Stimulated activated CD4-positive, alpha-beta T cell treated with anti-CD3 and anti-CD28 coated beads, TNF-alpha, amount 100 ng/mL, for 4 hours (primary cell): ENCODE results near the gene SLC9C1.
A peak's percentile ranks its signal among the peaks of the same experiment; 100 is the strongest.
"Not testable (repeated sequence)": the region's sequence is repeated elsewhere in the genome, so short reads cannot be mapped to it uniquely, and the experiment has no call there.

ENCODE experiments used
- DNase-seq, 3 experiments: peaks; one replicate each; pipeline ENCODE4 v3.0.0-alpha.2; 2020; ENCODE audit warnings: low read depth in 3 of 3

SLC9C1 gene

DNA sequence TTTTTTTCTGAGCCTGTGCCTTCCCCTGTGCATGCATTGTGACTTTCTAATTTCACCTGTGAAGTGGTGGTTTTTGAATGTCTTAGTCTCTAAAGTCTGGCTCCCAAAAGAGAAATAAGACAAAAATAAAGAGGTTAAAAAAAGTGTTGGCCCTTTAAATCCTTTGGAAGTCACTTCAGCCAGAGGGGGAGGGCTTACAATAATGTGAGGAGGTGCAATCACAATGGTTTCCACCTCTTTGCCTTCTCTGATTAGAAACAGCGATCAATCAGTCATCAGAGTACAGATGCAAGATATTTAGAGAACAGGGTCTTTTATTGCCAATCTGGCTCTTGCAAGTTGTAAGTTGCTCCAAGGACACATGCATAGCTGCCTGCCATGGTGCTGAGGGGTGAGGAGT, 96.9 kb downstream of the SLC9C1 start:
- no peak for DNase-seq

DNA sequence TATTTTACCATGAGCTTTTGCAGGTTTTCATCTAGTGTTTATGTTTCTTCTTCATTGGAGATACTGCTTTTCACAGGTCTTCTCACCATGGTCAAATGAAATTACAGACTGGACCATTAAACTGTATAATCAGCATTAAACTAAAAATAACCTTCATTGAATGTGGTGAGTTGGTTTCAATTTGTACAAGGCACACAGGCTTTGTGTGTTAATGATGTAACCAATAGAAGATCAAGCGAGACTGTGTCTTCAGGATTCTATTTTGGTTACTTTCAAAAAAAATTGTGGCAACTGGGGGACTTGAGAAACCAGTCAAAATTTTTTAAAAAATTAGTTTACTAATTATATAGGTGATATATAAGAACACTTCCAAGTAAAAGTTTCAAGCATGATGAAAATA, 106.7 kb downstream of the SLC9C1 start:
- DNase-seq: no peak

GRCh38 chr3:112185423-112186035, 108.5 kb downstream of the SLC9C1 start:
- not testable (repeated sequence) for DNase-seq

DNA sequence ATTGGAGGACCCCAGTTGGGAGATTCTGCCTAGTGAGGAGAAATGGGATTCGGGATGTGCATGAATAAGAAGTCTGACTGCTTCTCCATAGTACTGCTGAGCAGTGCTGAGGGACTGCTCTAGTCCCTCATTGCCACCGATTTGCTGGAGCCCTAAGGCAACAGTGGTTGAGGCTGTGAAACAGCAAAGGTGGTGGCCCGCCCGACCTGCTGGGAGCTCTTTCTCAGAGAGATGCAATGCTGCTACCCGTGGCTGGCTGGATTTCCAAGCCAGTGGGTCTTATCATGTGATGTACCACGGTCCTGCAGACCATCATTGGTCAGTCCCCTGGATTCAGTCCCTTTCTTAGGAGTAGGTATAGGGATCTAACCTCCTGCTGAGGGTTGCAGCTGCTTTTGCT, 118.4 kb downstream of the SLC9C1 start:
- no peak for DNase-seq

DNA sequence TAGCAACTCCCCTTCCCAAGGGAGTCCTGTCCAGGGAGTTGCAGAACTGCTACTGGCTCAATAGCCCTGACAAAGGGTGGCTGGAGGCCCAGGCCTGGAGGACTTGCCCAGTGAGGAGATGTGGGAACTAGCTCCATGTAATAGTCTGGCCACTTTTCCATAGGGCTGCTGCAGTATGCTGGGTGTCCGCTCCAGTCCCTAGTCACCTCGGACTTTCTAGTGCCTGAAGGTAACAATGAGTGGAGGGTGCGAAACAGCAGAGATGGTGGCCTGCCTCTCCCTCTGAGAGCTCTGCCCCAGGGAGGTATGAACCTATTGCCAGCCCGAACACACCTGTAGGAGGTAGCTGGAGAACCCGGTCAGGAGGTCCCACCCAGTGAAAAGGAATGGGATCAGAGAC, 119.0 kb downstream of the SLC9C1 start:
- DNase-seq: no peak

DNA sequence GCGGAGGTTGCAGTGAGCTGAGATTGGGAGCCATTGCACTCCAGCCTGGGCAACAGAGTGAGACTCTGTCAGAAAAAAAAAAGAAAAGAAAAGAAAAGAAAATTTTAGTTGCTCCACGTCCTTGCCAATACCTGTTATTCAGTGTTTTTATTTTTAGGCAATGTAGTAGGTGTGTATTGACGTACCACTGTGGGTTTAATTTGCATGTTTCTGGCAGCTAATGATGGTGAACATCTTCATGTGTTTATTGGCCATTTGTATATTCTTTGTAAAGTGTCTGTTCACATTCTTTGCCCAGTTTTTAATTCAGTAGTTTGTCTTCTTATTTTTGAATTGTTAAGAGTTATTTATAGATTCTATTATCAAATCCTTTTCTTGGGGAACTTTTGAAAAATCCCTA, 122.9 kb downstream of the SLC9C1 start:
- no peak for DNase-seq

GRCh38 chr3:112170046-112170445, 124.0 kb downstream of the SLC9C1 start:
- no peak for DNase-seq

GRCh38 chr3:112167758-112168157, 126.3 kb downstream of the SLC9C1 start:
- no peak for DNase-seq

- DNase-seq: no peak
These were observed 144.9 kb downstream of the SLC9C1 start for GRCh38 chr3:112149136-112149535.

DNA sequence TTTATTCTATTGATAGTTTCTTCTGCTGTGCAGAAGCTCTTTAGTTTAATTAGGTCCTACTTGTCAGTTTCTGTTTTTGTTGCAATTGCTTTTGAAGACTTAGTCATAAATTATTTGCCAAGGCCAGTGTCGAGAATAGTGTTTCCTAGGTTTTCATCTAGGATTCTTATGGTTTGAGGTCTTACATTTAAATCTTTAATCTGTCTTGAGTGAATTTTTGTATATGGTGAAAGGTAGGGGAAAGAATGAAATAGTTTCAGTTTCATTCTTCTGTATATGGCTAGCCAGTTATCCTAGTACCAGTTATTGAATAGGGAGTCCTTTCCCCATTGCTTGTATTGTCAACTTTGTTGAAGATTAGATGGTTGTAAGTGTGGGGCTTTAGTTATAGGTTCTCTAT, 150.3 kb downstream of the SLC9C1 start:
- DNase-seq: no peak

DNA sequence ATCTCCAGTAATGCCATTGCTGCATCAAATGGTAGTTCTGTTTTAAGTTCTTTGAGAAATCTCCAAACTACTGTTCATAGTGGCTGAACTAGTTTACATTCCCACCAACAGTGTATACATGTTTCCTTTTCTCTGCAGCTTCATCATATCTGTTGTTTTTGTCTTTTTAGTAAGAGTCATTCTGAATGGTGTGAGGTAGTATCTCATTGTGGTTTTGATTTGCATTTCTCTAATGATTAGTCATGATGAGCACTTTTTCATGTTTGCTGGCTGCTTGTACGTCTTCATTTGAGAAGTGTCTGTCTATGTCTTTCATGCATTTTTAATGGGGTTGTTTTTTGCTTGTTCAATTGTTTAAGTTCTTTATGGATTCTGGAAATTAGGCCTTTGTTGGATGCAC, 150.8 kb downstream of the SLC9C1 start:
- DNase-seq: no peak

- no peak for DNase-seq
These were observed 152.7 kb downstream of the SLC9C1 start for GRCh38 chr3:112141293-112141692.

DNA sequence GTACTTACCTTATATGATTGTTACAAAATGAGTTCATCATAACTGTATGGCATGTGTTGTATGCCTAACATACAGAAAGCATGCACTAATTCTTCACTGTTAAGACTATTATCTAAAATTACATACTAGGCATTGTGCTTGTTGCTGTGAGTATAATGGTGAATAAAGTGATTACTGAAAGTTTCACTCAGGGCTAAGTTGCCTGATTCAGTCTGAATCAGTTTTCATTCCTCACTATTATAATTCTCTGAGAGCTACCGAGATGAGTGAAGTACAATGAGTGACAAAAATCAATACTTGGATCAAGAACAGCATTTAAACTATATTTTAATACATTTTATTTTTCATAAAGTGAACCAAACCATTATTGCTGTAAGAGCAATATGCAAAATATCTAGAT, 153.4 kb downstream of the SLC9C1 start:
- DNase-seq: no peak

DNA sequence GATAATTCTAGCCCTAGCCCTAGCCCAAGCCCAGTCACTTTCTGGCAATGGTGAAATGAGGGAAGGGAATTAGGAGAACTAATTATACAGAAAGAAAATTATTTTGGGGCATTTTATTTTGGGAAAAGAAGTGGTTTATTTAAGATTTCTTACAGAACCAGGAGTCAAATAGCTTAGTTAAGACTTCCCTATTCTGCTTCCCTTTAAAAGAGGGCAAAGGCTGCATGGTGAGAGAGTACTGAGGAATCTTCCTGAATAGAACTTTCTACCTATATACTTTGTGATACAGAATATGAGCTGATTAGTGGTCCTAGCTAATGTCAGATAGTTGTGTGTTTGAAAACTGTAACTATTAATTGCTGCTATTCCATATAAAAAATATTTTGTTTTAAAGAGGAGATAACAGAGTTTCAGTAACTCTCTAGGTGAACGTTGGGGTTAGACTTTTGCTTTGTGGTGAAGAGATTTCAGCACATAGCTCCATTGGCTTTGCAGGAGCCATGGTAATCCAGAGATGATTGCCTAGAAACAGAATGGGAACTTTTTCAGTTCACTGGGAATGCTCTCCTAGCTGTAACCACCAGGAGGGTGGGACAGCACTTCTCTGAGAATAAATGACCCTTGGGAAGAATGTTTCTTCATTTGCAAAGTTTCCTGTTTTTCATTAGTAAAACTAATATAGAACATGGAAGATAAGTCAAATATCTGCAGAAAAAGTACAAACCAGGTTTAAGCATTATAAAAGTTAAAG, 155.6 kb downstream of the SLC9C1 start:
- no peak for DNase-seq

DNA sequence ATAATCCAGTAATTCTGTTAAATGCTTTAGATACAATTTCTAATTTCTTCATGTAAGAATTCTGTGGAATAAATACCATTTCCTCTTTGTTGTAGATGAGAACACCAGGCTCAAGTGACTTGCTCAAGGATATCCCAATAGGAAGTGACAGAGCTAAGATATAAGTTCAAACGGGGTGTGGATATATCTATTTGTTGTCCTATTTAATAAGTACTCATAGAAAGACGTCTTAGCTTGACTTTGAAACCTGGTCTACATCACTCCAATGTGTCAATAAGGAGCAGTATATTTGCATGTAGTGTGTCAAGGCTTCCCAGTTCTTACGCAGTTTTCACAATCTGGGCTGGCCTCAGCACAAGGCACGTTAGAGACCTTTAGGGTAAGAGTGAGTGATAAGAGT, 156.2 kb downstream of the SLC9C1 start:
- DNase-seq: no peak

DNA sequence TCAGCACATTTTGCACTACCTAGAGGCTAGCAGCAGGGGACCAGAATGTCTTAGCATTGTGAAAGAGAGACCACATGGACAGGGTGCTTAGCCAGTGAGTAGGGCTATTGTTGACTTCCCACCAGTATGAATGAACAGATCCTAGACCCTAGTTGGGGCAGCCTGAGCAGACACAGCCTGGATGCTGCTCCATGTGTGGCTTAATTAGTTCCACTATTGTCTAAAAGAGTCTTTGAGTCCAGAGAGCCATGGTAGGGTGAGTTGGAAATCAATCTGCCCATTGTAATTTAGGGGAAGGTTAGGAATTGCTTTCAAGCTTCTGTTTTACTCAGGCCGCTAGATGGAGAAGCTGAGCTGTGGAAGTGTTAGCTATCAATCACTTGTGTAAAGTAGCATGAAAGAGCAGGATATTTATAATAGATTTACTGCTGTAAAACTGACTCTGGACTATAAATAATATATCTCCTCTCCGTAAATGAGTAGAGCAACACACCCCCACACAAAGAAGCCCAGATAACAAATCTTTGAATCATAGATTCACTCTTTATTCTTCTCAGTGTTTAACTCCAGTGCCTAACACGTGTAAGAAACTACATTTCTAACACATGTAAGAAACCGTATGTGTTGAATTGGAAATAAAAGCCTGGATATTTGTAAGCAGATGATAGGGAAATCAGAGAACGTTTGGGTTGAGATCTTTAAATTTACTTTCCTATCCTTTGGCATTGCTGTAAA, 156.9 kb downstream of the SLC9C1 start:
- DNase-seq: no peak

DNA sequence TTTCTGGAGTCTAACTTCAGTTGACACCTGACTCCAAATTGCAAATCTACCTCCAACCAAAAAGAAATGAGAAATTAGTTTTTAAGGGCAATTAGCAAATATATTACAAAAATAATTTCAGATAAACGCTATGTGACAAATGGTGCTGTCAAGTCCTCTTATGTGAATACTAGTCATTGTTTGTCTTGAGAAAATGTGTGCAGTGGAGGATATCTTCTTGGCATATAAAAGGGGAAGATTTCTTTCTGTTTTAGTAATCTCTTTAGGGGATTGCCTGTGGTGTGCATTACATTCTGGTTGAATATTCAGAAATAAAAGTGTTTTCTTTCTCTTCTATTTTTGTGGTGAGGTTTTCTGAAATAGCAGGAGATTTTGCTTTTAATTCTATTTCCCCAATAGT, 158.0 kb downstream of the SLC9C1 start:
- DNase-seq: no peak

DNA sequence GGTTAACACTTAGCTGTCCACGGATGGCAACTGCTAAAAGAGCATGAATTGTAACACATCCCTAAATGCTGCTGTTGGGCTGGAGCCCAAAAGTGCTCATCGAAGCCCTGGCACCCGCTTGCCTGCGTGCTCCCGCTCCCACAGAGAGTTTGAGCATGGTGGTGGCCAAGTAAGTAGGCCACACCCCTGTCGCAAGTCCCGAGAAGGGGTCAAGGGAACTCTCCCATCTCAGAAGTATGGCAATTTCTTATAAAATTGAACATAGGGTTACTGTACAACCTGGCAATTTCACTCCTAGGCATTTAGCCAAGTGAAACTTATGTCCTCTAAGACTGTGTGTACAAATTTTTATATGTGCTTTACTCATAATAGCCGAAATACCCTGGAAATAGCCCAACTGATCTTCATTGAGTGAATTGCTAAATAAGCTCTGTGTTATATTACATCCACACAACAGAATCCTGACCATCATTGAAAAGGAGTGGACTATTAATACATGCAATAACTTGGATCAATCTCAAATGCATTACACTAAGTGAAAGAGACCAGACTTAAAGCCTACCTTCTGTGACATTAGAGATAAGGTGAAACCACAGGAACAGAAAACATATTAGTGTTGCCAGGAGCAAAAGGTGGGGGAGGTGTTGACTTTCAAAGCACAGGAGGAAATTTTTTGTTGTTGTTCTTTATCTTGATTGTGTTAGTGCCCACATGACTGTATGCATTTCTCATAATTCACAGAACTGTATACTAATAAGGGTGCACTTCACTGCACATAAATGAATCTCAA, 159.5 kb downstream of the SLC9C1 start:
- DNase-seq: no peak

- DNase-seq: no peak
These were observed 160.2 kb downstream of the SLC9C1 start for GRCh38 chr3:112133626-112134334.

GRCh38 chr3:112132975-112133448, 161.0 kb downstream of the SLC9C1 start, which contains the start of gene GCSAM:
TSS of gene GCSAM (minus strand) at chr3:112133248. CDS start at chr3:112133120, 128 bp downstream.
- peak; percentile 21 to 44 (median 30) for DNase-seq

DNA sequence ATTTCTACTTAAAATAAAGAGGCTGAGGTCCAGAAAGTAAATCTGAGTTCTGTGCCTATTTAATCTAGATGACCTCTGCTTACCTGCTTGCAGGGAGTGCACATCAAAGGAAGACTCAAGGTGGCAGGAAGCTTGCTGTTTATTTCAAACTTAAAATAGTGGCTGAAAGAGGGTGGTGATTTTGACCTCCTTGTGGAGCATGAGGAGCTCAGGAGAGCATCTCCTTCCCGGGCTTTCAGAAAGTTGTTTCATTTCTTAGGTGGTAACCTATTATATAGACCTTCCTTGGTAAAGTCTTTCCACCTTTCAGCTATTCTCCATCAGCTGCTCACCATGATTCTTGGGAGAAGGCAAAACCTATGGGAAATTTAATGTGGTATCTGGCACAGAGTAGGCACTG, 161.5 kb downstream of the SLC9C1 start:
- DNase-seq: no peak
